ENCODE results near the gene NIPAL4.

The NIPAL4 gene

GRCh38 chr5:157518963-157519362, 59.0 kb downstream of the NIPAL4 start:
- DNase-seq = no peak

GRCh38 chr5:157519579-157520253, 59.7 kb downstream of the NIPAL4 start:
- no peak for DNase-seq

- no peak for DNase-seq
Observed at GRCh38 chr5:157520911-157521703, 61.1 kb downstream of the NIPAL4 start.

GRCh38 chr5:157521704-157522029, 61.7 kb downstream of the NIPAL4 start:
- no peak for DNase-seq

- DNase-seq = no peak
Observed at GRCh38 chr5:157523976-157524375, 64.0 kb downstream of the NIPAL4 start.

Data from activated CD8-positive, alpha-beta memory T cell treated with anti-CD3 and anti-CD28 coated beads, Interleukin-2, amount 50 U/mL, for 4 hours (primary cell).